Stimulated activated naive CD8-positive, alpha-beta T cell treated with anti-CD3 and anti-CD28 coated beads, Interleukin-15, Interleukin-2, amounts not matched to agents 100 ng/mL and 50 ng/mL, for 24 hours (primary cell): Measurements from ENCODE around the gene FH.

ENCODE experiments used
- H3K27ac Mint-ChIP-seq: one replicate; pipeline ENCODE4 v1.8.0; 2021; ENCODE audit warnings: mild to moderate bottlenecking, mixed read lengths
- H3K27me3 Mint-ChIP-seq: one replicate; pipeline ENCODE4 v1.8.0; 2021; ENCODE audit warnings: mixed read lengths
- H3K36me3 Mint-ChIP-seq: one replicate; pipeline ENCODE4 v1.8.0; 2021; ENCODE audit warnings: low read depth, mixed read lengths
- H3K4me1 Mint-ChIP-seq: one replicate; pipeline ENCODE4 v1.8.0; 2021; ENCODE audit warnings: low read depth, mixed read lengths
- H3K4me3 Mint-ChIP-seq: one replicate; pipeline ENCODE4 v1.8.0; 2021; ENCODE audit warnings: mild to moderate bottlenecking, mixed read lengths
- H3K9me3 Mint-ChIP-seq: one replicate; pipeline ENCODE4 v1.8.0; 2021; ENCODE audit warnings: mixed read lengths

FH gene

DNA sequence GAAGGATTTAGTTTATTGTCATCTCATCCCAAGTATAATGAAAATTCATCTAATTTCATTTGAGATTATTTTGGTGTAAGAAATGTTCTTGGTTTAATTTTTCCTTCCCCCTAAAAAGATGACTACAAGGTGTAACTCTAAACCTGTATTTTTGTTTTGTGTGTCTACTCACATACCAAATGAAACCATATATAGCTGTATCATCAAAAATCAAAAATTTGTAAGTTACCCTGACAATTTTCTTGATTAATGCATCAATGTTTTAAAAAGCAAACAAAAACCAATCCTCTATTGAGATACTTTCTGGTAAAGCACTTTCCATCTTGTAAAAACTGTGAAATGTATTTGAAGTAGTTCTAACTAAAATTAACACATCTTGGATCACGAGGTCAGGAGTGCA, 30.8 kb downstream of the FH start:
- peaks cover 8% of the 10 kb centered on the region for H3K4me1 Mint-ChIP-seq
- no peaks in the 10 kb centered on the region for H3K27me3 Mint-ChIP-seq
- H3K9me3 Mint-ChIP-seq = no peaks in the 10 kb centered on the region
- peaks cover 9% of the 10 kb centered on the region for H3K36me3 Mint-ChIP-seq
- H3K27ac Mint-ChIP-seq = no peak overlapping the region
- no peak overlapping the region for H3K4me3 Mint-ChIP-seq

- H3K27ac Mint-ChIP-seq = no peak overlapping the region
- peaks cover 3% of the 10 kb centered on the region for H3K36me3 Mint-ChIP-seq
- H3K4me3 Mint-ChIP-seq = no peak overlapping the region
- peaks cover 15% of the 10 kb centered on the region for H3K4me1 Mint-ChIP-seq
- no peaks in the 10 kb centered on the region for H3K9me3 Mint-ChIP-seq
- H3K27me3 Mint-ChIP-seq = peaks cover 5% of the 10 kb centered on the region
These were observed 34.0 kb downstream of the FH start for GRCh38 chr1:241485554-241485992.

- no peak overlapping the region for H3K27ac Mint-ChIP-seq
- H3K4me3 Mint-ChIP-seq = no peak overlapping the region
- H3K36me3 Mint-ChIP-seq = peaks cover 3% of the 10 kb centered on the region
- H3K9me3 Mint-ChIP-seq = no peaks in the 10 kb centered on the region
- peaks cover 15% of the 10 kb centered on the region for H3K4me1 Mint-ChIP-seq
- H3K27me3 Mint-ChIP-seq = peaks cover 8% of the 10 kb centered on the region
These were observed 34.4 kb downstream of the FH start for GRCh38 chr1:241485145-241485544.

- Mint-ChIP-seq H3K27ac (no peak overlapping the region), H3K9me3 (no peaks in the 10 kb centered on the region), H3K36me3 (no peaks in the 10 kb centered on the region), H3K4me1 (peaks cover 15% of the 10 kb centered on the region), H3K27me3 (peaks cover 12% of the 10 kb centered on the region), H3K4me3 (no peak overlapping the region)
These were observed 36.7 kb downstream of the FH start for GRCh38 chr1:241482761-241483250.

- Mint-ChIP-seq H3K27ac (no peak overlapping the region), H3K9me3 (no peaks in the 10 kb centered on the region), H3K4me1 (peaks cover 7% of the 10 kb centered on the region), H3K36me3 (no peaks in the 10 kb centered on the region), H3K4me3 (no peak overlapping the region), H3K27me3 (peaks cover 12% of the 10 kb centered on the region)
These were observed 40.3 kb downstream of the FH start for GRCh38 chr1:241479294-241479693.

- no peaks in the 10 kb centered on the region for H3K9me3 Mint-ChIP-seq
- no peak overlapping the region for H3K27ac Mint-ChIP-seq
- no peaks in the 10 kb centered on the region for H3K4me1 Mint-ChIP-seq
- peaks cover 16% of the 10 kb centered on the region for H3K27me3 Mint-ChIP-seq
- H3K36me3 Mint-ChIP-seq = no peaks in the 10 kb centered on the region
- H3K4me3 Mint-ChIP-seq = no peak overlapping the region
These were observed 43.9 kb downstream of the FH start for GRCh38 chr1:241475671-241476070.

- Mint-ChIP-seq H3K36me3 (no peaks in the 10 kb centered on the region), H3K27me3 (peaks cover 13% of the 10 kb centered on the region), H3K27ac (no peak overlapping the region), H3K4me3 (no peak overlapping the region), H3K9me3 (no peaks in the 10 kb centered on the region), H3K4me1 (no peaks in the 10 kb centered on the region)
These were observed 46.5 kb downstream of the FH start for GRCh38 chr1:241473026-241473425.

- Mint-ChIP-seq H3K36me3 (no peaks in the 10 kb centered on the region), H3K4me1 (no peaks in the 10 kb centered on the region), H3K4me3 (no peak overlapping the region), H3K27ac (no peak overlapping the region), H3K27me3 (peaks cover 13% of the 10 kb centered on the region), H3K9me3 (no peaks in the 10 kb centered on the region)
These were observed 48.5 kb downstream of the FH start for GRCh38 chr1:241470908-241471590.

GRCh38 chr1:241470361-241470760, 49.2 kb downstream of the FH start:
- H3K4me3 Mint-ChIP-seq = no peak overlapping the region
- no peaks in the 10 kb centered on the region for H3K4me1 Mint-ChIP-seq
- H3K9me3 Mint-ChIP-seq = no peaks in the 10 kb centered on the region
- no peaks in the 10 kb centered on the region for H3K36me3 Mint-ChIP-seq
- peaks cover 13% of the 10 kb centered on the region for H3K27me3 Mint-ChIP-seq
- no peak overlapping the region for H3K27ac Mint-ChIP-seq

DNA sequence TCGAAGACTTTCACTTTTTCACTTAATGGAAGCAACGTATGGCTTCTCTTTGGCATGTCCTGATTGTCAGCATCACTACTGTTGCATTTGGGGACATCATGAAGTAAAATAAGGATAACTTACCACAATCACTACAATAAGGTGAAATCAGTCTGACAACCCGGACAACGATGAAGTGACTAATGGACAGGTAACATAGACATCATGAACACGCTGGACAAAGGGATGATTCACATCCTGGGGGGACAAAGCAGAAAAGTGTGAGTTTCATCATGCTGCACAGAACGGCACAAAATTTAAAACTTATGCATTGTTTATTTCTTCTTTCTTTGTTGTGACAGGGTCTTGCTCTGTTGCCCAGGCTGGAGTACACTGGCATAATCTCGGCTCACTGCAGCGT, 53.9 kb downstream of the FH start:
- H3K27me3 Mint-ChIP-seq = peaks cover 8% of the 10 kb centered on the region
- H3K27ac Mint-ChIP-seq = no peak overlapping the region
- H3K9me3 Mint-ChIP-seq = no peaks in the 10 kb centered on the region
- H3K36me3 Mint-ChIP-seq = no peaks in the 10 kb centered on the region
- H3K4me1 Mint-ChIP-seq = no peaks in the 10 kb centered on the region
- H3K4me3 Mint-ChIP-seq = no peak overlapping the region

GRCh38 chr1:241464985-241465384, 54.6 kb downstream of the FH start:
- H3K4me1 Mint-ChIP-seq = no peaks in the 10 kb centered on the region
- no peaks in the 10 kb centered on the region for H3K9me3 Mint-ChIP-seq
- no peak overlapping the region for H3K27ac Mint-ChIP-seq
- H3K27me3 Mint-ChIP-seq = peaks cover 7% of the 10 kb centered on the region
- H3K4me3 Mint-ChIP-seq = no peak overlapping the region
- H3K36me3 Mint-ChIP-seq = no peaks in the 10 kb centered on the region

DNA sequence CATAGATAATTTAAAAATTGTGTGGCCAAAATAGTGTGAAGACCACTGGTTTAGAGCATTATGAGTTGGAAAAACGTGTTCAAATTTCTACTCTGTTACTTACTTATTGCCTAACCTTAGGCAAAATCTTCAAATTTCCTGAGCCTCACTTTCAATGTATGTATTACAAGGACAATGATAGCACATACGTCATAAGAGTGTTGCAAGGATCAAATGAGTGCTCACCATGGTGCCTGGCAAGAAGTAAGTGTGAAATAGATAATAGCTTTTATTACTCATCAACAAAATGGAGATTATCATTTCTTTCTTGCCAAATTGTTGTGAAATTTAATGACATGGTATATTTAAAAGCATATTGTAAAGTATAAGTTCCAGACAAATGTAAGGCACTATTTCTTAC, 57.2 kb downstream of the FH start:
- H3K27ac Mint-ChIP-seq = no peak overlapping the region
- no peak overlapping the region for H3K4me3 Mint-ChIP-seq
- H3K27me3 Mint-ChIP-seq = peaks cover 16% of the 10 kb centered on the region
- H3K9me3 Mint-ChIP-seq = no peaks in the 10 kb centered on the region
- H3K36me3 Mint-ChIP-seq = no peaks in the 10 kb centered on the region
- H3K4me1 Mint-ChIP-seq = no peaks in the 10 kb centered on the region

- Mint-ChIP-seq H3K27me3 (peaks cover 16% of the 10 kb centered on the region), H3K4me3 (no peak overlapping the region), H3K27ac (no peak overlapping the region), H3K4me1 (no peaks in the 10 kb centered on the region), H3K9me3 (no peaks in the 10 kb centered on the region), H3K36me3 (no peaks in the 10 kb centered on the region)
These were observed 59.3 kb downstream of the FH start for GRCh38 chr1:241460098-241460873.

DNA sequence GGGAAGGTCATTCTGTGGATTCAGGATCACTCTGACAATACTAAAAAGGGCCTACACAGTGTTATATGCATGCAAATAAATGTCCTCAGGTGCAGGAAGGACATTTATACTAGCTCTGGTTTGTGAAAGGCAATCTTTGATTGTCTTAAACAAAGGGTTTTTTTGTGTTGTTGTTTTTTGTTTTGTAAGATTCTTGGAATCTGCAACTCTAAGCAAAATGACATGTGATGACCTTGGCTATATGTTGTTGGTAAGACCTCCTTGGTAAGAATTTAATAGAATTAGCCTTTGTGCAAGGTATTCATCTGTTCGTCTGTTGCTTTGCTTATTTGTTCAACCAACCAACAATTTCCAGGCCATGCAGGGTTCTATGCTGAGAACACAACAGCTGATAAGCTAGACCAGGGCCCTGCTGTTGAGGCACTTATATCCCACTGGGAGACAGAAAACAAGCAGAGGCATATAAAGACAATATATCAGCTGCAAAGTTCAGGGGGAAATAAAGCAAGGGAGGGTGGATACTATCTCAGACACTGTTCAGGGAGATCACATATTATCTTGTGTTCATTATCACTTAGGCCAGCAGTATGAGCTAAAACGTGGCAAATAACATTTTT, 60.3 kb downstream of the FH start:
- H3K36me3 Mint-ChIP-seq = no peaks in the 10 kb centered on the region
- no peaks in the 10 kb centered on the region for H3K4me1 Mint-ChIP-seq
- H3K27me3 Mint-ChIP-seq = peaks cover 16% of the 10 kb centered on the region
- no peaks in the 10 kb centered on the region for H3K9me3 Mint-ChIP-seq
- no peak overlapping the region for H3K4me3 Mint-ChIP-seq
- H3K27ac Mint-ChIP-seq = no peak overlapping the region

DNA sequence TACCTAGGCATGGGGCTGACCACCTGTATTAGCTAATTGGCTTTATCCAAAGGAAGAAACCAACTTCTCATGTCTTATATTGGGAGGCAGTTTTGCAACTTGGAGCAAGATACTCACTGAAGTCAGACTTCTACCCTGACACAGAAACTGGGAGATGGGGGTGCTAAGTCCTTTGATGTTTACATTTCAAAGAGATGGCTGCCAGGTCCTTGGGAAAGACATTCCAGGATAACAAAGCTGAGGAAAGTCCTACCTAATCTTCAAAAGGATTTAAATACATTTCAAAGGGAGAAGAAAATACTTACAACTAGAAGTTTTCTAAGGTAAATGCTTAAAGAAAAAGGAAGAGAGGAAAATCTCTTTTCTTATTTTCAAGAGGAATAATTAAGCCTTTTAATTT, 62.1 kb downstream of the FH start:
- H3K27ac Mint-ChIP-seq = no peak overlapping the region
- H3K4me1 Mint-ChIP-seq = no peaks in the 10 kb centered on the region
- no peak overlapping the region for H3K4me3 Mint-ChIP-seq
- peaks cover 16% of the 10 kb centered on the region for H3K27me3 Mint-ChIP-seq
- H3K36me3 Mint-ChIP-seq = no peaks in the 10 kb centered on the region
- no peaks in the 10 kb centered on the region for H3K9me3 Mint-ChIP-seq
